ENCODE results near the gene OLFM4.

The OLFM4 gene

DNA sequence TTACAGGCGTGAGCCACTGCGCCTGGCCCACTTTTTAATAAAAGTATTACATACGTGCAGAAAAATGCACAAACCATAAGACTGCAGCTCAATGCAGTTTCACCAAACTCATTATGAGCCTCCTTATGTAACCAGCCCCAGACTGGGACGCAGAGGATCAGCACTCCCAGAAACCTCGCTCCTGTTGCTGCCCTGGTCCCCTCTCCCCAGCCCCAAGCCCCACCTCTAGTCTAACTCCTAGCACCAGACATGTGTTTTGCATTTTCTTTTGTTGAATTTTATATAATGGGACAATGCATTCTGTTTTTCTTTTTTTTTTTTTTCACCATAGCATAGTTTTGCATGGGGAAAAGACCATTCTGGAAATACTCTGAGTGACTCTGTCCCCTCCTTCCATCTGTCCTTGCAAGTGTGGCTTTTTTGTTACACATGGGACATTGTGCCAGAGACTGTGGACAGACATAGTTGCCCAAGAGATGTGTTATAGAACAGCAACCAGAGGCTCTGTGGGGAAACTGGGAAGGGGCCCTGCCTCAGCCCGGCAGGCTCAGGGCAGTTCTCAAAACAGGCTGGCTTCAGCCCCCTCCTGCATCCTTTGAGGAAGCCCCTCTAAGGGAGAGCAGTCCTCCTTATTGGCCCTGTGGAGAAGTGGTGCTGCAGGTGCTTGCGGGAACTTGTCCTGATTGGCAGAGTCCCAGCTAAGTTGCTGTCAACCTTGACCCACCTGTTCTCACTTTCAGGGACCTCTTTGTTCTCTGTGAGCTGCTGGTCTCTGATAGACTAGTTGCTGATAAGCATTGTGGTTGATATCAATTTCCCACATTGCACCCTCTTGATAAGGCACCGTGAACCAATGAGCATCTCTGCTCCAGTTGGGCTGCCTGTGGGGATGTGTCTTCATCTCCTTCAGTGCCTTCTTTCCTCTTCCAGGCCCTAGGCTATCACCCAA, 13.8 kb upstream of the OLFM4 start:
- no peak for DNase-seq

DNA sequence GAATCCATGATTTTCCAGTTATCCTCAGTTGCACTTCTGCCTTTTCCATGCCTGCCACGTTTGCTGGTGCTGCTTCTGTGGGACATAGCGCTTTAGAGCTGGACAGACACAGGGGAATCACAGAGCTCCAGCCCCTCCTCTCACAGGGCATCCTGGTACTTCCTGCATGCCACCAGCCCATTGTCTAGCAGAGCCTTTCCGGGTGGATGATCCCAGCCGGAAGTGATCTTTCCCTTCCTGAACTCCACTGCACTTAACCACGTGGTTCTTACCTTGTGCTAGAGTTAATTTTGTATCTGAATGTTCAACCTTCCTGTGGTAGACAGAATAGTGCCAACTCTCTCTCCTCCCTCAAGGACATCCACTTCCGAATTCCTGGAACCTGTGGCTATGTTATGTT, 12.6 kb upstream of the OLFM4 start:
- no peak for DNase-seq

DNA sequence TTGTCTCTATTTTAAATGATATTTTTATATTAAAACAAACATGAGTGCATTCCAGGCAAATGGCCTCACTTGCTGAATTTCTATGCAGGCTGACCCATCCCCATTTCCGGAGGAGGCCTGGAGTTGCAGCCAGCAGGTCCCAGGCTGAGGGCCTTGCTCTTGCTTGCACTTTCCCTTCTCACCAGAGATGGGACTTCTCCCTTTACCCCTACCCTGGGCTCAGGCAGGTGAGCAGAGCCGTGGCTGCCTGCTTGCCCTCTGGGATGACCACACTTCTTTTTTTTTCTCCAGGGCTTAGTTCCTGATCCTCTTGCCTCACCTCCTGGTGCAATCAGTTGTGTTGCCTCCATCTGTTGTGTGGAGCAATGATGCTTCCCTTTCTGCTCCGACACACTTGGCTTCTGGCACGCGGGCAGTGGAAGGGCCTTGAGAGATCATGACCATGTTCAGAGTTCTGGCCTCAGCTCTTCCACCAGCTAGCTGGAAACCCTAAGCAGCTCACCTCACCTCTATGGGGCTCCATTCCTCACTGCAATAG, 11.1 kb upstream of the OLFM4 start:
- DNase-seq: no peak

DNA sequence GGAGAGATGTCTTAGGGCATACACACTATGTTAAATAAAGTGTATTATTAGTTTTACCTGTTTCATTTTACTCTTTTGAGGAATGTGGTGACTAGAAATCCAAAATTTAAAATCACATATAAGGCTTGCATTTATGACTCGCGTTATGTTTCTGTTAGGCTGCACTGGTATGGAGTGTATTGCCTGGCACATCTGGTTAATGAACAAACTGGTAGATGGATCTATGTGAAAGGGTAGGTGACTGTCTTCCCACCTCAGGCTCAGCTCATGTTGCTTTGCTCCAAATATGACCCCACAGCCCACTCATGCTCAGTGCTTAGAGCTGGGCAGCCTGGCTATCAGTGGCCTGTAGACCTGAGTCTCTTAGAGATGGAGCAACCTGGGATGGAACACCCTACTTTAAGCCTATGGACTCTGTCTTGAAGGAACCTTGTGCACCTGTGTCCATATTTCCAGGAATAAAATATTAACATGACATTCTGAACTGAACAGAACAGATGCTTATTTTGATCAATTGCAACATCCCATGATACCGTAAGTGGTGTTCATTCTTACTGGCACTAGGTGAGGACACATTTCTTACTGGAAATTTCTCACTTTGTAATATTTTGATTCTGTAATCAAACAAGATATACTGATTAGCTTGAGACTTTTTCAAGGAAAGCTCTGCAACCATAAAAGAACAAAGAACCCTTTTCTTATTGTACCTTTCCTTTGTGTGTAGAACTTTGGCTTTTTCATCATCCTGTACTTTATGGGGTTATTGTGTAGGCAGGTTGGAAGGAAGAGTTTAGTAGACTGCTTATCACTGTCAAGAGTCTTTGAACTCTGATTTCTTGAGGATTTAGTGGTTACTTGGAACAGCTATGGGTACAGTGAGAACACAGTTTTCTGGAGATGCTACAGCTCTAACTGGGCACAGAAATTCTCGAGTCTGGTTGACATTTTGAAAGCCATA, 9.6 kb upstream of the OLFM4 start:
- no peak for DNase-seq

DNA sequence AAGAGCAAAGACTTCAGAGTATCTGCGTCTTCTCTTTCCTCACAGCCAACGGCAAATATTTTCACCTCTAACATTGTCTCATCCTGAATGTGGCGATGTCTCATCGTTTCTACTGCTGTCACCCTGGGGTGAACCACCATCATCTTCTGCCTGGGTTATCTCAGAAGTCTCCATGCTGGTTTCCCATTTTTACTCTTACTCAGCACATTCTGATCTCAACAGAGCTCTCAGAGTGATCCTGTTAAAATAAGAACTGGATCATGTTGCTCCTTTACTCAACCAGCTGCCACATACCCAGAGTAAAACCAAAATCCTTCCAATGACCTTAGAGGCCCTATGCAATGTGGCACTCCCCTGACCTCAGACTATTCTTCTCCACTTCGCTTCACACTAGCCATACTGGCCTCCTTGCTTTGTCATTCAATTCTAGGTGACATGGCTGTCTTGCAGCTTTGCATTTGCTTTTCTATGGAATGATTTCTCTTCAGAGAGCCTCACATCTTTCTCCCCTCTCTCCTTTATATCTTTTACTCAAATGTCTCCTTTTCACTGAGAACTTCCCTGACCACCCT, 7.8 kb upstream of the OLFM4 start:
- DNase-seq: no peak

DNA sequence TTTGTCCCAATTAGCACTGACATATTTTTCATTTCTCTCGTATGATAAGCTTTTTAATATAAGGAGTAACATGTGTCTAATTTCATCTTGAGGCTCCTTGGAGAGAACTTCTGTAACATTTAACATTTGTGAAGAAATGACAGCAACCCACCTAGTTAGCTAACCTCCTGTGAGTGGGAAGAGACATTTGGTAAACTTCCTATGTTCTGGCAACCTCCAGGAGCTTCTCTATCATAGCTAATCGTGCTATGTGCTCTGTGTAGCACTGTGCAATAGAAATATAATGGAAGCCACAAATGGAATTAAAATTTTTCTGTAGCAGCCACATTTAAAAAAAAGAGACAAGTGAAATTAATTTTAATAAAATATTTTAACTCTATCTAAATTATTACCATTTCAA, 5.4 kb upstream of the OLFM4 start:
- no peak for DNase-seq

DNA sequence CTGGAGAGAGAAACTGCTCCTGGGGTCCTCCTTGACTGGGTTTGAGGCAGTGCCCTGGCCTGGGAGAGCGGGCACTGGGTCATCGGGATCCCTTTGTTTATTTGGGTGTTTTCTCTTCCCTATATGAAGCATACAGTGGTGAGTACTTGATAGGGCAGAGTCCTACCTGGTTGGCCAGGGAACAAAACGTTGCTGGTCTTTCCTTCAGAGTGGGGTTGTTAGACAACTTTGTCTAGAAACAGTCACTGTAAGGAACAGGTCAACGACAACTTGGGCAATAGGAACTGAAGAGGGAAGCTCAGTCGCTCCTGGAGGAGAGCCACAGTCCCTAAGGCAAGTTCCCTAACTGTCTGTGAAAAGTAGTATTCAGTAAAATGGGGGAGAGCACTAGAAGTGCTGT, 550 bp upstream of the OLFM4 start:
- DNase-seq: no peak

DNA sequence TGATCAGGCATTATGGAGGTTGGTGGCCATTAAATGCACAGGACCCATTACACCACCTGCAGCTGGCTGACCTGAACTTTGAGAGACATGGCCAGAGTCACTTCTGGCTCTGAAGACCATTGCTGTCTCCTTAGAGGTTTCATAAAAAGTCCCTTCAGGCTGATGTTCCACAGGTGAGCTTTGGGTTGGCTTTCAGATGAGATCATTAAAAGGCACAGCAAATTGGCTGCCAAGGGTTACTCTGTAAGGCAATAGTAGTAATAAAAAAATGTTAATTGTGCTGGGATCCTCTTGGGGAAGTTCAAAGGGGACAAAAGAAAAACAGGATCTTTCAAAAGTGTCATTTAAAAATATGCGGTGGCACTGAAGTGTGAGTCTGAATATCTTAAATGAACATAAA, 4.2 kb downstream of the OLFM4 start:
- no peak for DNase-seq

DNA sequence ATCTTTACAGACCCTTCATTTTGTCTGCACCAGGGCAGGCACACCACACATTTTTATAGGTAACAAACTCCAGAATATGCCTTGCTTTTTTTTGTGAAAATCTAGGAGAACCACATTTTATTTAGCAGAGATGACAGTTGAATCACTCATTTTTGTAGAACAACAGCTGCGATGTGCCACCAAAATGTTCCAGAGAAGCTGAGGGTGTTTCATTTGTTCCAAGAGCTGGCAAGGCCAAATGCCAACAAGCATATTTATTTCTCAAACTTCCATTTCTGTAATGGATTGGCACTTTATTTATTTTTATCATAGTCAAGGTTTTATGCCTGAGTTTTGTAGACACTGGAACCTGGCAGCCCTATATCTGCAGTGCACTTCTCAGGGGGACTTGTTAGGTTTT, 10.4 kb downstream of the OLFM4 start:
- DNase-seq: no peak

DNA sequence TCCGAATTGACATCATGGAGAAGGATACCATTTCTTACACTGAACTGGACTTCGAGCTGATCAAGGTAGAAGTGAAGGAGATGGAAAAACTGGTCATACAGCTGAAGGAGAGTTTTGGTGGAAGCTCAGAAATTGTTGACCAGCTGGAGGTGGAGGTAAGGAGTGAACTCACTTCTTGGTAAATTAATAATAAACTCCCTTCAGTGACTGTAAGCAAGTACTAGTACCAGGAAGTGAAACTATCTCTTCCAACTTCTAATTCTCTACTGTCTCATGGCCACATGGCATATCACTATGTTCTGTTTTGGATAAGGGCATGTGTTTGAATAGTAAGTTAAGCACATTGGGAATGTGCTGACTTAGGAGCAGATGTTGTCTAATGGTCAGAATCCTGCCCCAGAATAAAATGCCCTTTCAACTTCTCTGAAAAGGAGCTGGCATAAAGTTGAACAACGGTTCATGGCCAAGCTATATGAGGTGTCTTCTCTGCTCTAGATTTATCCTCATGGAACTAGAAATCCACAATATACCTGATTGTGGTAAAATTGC, 13.4 kb downstream of the OLFM4 start:
- no peak for DNase-seq

DNA sequence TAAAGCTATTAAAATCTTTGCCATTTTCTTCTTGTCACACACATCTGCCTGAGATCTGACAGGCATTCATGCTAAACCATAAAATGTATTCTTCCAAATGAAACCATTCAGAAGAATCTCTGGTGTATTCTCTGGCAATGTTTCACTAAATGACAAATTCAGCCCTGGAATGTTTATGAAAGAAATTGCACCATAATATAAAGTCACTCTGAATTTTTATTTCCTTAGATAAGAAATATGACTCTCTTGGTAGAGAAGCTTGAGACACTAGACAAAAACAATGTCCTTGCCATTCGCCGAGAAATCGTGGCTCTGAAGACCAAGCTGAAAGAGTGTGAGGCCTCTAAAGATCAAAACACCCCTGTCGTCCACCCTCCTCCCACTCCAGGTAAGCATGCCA, 14.3 kb downstream of the OLFM4 start:
- DNase-seq: peak; percentile 9

DNA sequence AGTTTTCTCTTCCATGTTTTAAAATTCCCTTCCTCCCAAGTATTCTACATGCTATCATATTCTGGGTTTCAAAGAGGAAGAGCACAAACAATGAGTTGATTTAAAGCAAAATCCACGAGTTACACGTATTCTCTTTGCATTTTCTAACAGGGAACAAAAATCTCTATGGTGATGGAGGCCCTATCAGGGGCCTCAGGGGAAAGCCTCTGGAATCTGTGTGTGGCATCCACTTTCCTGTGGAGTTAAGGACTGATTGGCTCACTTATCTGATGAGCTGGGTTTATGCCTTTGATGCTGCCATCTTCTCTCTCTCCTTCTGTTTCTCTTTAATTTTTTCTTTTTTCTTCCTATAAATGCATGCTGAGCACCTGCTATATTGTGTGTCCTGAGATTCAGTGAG, 14.8 kb downstream of the OLFM4 start:
- no peak for DNase-seq

DNA sequence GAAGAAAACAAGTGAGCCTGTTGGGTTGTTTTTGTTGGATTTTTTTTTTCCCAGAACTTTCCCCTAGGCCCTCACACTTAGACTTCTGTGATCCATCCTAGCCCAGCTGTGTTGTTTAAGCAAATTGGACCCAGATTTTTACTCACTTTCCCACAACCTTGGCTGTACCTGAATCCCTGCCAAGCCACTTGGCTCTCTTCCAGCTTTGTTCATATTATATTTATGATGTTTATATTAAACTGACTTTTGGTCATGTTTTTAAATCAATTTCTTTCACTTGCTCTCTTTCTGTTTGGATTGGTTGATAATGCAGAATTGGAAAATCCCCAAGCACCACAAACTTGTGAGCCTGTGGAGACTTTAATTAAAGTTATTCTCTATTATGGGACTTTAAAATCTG, 16.6 kb downstream of the OLFM4 start:
- peak; percentile 24 for DNase-seq

DNA sequence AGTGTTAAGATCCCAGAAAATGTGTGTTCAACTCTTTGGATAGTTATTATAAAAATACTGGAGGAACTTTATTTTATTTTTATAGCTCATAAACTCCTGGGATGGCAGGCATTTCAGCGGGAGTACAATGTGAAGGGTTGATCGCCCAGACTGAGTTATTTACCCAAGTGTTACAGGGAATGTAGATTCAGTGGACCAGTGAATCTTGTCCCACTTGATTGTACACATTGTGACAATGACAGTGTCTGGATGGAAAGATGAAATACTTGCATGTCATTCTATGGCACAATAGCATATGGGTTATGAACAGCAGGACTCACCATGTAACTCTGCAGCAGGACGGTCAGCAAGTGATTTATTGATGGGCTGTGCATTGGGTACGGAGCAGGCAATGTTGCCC, 20.3 kb downstream of the OLFM4 start:
- DNase-seq: no peak

DNA sequence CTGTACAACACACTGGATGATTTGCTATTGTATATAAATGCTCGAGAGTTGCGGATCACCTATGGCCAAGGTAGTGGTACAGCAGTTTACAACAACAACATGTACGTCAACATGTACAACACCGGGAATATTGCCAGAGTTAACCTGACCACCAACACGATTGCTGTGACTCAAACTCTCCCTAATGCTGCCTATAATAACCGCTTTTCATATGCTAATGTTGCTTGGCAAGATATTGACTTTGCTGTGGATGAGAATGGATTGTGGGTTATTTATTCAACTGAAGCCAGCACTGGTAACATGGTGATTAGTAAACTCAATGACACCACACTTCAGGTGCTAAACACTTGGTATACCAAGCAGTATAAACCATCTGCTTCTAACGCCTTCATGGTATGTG, 21.5 kb downstream of the OLFM4 start:
- DNase-seq: no peak

DNA sequence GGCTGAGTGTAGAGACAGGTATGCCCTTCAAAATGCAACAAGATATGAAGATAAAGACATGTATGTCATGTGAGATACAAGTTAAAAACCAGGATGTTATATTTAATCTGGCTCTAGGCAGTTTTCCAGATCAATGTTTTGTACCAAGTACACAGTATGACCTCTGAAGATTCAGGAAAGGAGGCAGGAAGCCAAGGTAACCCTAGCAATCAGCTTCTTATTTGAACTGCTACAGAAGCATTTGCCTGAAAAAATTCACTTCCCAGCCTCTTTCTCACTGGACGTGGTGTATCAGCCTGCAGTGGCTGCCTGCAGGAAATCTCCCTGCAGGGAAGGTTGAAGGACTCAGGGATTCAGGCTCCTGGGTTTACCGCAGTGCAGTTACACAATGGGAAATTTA, 24.1 kb downstream of the OLFM4 start:
- DNase-seq: no peak

DNA sequence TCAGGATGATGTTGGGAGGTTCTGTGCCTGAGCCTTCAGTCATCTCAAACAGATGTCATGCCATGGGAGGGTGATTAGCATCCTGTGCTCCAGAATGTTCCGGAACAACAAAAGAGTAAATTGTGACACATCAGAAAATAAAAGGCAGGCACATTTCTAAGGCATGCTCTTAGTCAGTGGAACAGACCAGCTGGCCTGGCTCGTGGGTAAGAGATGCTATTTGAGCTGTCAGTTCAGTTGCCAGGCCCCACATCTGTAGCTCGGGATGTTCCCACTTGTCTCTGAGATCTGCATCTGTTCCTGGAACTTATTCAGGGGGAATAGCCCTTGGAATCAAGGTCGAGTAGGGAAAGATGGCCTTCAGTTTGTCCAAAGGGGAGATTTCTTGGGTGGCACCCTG, 26.0 kb downstream of the OLFM4 start:
- no peak for DNase-seq

DNA sequence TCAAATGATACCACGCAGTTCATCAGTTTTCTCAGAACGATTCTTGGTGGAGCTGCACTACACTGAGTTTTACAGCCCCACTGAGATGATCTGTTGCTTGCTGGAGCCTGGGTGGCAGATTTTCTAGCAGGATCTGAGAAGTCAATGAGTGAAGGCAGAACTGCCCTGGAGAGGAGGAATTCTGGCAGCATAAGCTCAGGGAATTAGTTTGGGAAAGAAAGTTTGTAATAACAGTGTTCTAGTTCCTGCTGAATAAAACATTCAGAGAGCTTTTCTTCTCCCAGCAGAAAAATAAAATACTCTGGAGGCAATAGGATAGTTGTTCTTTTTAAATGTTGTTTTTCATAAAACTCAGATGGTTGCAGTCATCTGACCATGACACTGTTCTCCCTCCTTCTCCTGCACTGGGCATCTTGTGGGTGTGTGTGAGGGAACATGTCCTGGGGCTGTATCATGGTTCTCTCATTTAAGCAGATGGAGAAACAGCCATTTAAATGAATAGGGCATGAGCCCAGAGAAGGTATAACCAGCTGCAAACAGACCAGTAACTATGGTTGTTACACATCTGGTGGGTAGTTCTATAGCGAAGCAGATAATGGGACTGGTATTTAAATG, 29.6 kb downstream of the OLFM4 start:
- DNase-seq: no peak

DNA sequence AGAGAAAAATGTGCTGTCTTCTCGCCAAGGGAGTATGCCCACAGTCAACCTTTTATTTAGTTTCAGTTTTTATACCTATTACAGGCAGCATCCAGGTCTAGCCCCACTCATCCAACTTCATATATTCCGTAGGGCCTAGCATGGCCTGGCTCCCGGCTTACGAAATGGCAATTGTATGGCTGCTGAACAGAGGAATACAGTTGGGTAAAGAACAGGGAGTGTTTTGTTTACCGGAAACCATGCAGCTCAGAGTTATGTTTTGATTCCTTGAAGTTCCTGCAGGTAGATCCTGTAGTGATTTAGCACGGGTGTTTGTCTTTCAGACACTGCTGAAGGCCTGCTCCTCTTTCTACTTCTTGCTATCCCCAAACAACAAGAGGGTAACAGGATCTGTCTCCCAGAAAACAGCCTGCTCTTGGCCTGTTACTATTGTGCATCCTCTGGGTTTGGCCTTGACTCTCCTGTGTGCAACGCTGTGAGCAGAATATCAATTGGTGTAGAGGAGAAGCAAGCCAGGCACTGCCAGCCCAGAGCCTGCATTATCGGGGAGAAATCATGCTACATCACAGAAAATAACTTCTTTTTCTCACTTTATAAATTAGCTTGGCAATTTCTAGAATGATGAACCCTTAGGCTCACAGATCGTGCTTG, 32.4 kb downstream of the OLFM4 start:
- no peak for DNase-seq

DNA sequence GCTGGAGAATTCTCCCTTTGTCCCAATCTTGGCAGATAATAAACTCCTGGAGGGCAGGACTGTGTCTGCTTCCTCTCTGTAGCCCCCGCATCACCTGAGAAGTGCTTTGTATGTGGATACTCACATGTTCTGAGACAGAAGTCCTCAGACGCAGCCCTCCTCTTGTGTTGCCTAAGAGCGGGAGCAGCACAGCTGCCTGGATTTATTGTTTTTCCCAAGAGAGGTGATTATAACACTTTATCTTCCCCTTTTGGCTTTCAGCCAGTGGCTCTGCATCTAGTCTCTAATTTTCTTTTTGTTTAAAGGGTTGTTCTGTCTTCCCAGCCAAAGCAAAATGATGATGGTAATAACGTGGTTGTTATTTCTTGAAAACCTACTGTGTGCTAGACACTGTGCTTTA, 36.1 kb downstream of the OLFM4 start:
- DNase-seq: peak; percentile 3

DNA sequence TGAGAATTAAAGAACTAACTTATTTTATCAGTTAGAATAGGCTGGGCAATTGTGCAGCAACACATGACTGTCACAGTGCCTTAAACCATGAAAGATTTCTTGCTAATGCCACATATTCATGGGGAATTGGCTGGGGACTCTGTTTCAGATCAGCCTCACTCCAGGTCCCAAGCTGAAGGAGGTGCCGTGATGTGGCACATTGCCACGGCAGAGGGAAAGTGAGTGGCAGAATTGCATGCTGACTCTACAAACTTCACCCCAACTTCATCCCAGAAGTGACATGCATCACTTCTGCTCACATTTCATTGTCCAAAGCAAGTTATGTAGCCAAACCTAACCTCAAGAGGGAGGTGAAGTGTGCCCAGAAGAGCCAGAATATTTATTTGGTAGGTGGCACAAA, 37.8 kb downstream of the OLFM4 start:
- no peak for DNase-seq

All from fibroblast of skin of right biceps (primary cell).